Measurements from ENCODE around the gene WDR82. TPM values are rescaled to one million over a fixed set of nuclear protein-coding genes. Genes with fewer than 3 reads are reported as not detected.

The WDR82 gene
- total and polyA plus RNA-seq, 9 of the 15 experiments (the other 6 are each of a cell fraction or from before 2014, with no cell fraction given): 6.4 to 62.9 (median 37.1) TPM

- TF ChIP-seq PATZ1 (CRISPR knock-in tag; IDR thresholded peaks at IDR 0.05; ENCODE audit: borderline replicate concordance): no peak
Observed at GRCh38 chr3:52250122-52250521, 28.3 kb downstream of the WDR82 start (continued).

- FAIRE-seq: no peak
- intact Hi-C loops (cut with micrococcal nuclease): no loop called here
- peaks cover 43% of the 10 kb centered on the region; the same call in 2 of the 3 replicates for H3K36me3 ChIP-seq (ENCODE audit: control insufficient read depth, insufficient read depth, low read length)
- CTCF ChIA-PET (ENCODE audit: low intra/inter-chr PET ratio): no interaction called here
- 84% methylated on average over 5 of the region's 6 CpGs for WGBS (ENCODE audit: insufficient coverage, low coverage, missing lambda C conversion rate)
- POLR2A ChIA-PET: interaction anchor here (0.7 to 1.7 kb wide), 5 partner anchors 9 to 27 kb away, joined by 4 to 10 read pairs (median 4); no protein-coding TSS in a partner anchor
- no peaks in the 10 kb centered on the region for H3K79me2 ChIP-seq (ENCODE audit: control insufficient read depth, insufficient read depth, low read length)
- no peaks in the 10 kb centered on the region for H3K27me3 ChIP-seq (ENCODE audit: control insufficient read depth in 2 of 2, insufficient read depth in 2 of 2, low read length in 2 of 2)
- DNase-seq (ENCODE audit: extremely low read depth in 1 of 4, low spot score in 3 of 4): no peak
- no peak overlapping the region for H2AFZ ChIP-seq (ENCODE audit: low read depth, low read length)
- in situ Hi-C loops (cut with MboI): no loop called here
- no peak overlapping the region for H3K4me3 ChIP-seq
- no peak overlapping the region for H3K4me2 ChIP-seq (ENCODE audit: insufficient read depth, low read length)
- H3K27ac ChIP-seq (ENCODE audit: extremely low read depth, low read depth, low read length): no peak overlapping the region
- no peaks in the 10 kb centered on the region for H3K9me1 ChIP-seq (ENCODE audit: control insufficient read depth, insufficient read depth, low read length)
- no peak for ATAC-seq
- no peaks in the 10 kb centered on the region for H3K9me3 ChIP-seq (replicated peaks; ENCODE audit: control insufficient read depth, insufficient read depth, low read depth, low read length)
- BruUV-seq (replicated peaks): no TSS peak
- H4K20me1 ChIP-seq (replicated peaks; ENCODE audit: control insufficient read depth, insufficient read depth, low read length): 0 out of 2 replicates have a peak, but pooled peaks cover 6% of the 10 kb centered on the region
- H3K9ac ChIP-seq (ENCODE audit: insufficient read depth in 1 of 2, low read depth in 2 of 2, low read length in 2 of 2): no peak overlapping the region
- H3K4me1 ChIP-seq (replicated peaks in 1 of 2; ENCODE audit: control insufficient read depth in 2 of 2, insufficient read depth in 2 of 2, low read length in 2 of 2): peaks cover 11 to 21% of the 10 kb centered on the region in 2 experiments; a peak in 4 of 5 replicates
- TF ChIP-seq U2AF2 (optimal IDR thresholded peaks at IDR 0.05; ENCODE audit: low read depth, low read length) (no peak), MED1 (CRISPR knock-in tag; IDR thresholded peaks at IDR 0.05; ENCODE audit: borderline replicate concordance) (no peak), CC2D1A (IDR thresholded peaks at IDR 0.05) (no peak), ZNF507 (tag; conservative IDR thresholded peaks at IDR 0.05) (no peak), SLC30A9 (CRISPR knock-in tag; IDR thresholded peaks at IDR 0.05) (no peak), POLR2AphosphoS2 (IDR thresholded peaks at IDR 0.05; ENCODE audit: low read length) (no peak), TOE1 (IDR thresholded peaks at IDR 0.05; ENCODE audit: borderline replicate concordance) (no peak), TOE1 (CRISPR knock-in tag; IDR thresholded peaks at IDR 0.05; ENCODE audit: borderline replicate concordance, low read depth) (no peak), ZNF707 (CRISPR knock-in tag; conservative IDR thresholded peaks at IDR 0.05) (no peak), SMAD2 (IDR thresholded peaks at IDR 0.05; ENCODE audit: low read depth, low read length) (no peak), ZNF444 (CRISPR knock-in tag; IDR thresholded peaks at IDR 0.05) (no peak), TFAM (CRISPR knock-in tag; conservative IDR thresholded peaks at IDR 0.05) (no peak), BACH1 (tag; IDR thresholded peaks at IDR 0.05) (no peak)
- TF ChIP-seq, protein P1, sequence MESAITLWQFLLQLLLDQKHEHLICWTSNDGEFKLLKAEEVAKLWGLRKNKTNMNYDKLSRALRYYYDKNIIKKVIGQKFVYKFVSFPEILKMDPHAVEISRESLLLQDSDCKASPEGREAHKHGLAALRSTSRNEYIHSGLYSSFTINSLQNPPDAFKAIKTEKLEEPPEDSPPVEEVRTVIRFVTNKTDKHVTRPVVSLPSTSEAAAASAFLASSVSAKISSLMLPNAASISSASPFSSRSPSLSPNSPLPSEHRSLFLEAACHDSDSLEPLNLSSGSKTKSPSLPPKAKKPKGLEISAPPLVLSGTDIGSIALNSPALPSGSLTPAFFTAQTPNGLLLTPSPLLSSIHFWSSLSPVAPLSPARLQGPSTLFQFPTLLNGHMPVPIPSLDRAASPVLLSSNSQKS (CRISPR knock-in tag; IDR thresholded peaks at IDR 0.05): no peak
- TF ChIP-seq, protein P2, sequence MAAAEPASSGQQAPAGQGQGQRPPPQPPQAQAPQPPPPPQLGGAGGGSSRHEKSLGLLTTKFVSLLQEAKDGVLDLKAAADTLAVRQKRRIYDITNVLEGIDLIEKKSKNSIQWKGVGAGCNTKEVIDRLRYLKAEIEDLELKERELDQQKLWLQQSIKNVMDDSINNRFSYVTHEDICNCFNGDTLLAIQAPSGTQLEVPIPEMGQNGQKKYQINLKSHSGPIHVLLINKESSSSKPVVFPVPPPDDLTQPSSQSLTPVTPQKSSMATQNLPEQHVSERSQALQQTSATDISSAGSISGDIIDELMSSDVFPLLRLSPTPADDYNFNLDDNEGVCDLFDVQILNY (CRISPR knock-in tag; IDR thresholded peaks at IDR 0.05): no peak
- TF ChIP-seq, protein P3, sequence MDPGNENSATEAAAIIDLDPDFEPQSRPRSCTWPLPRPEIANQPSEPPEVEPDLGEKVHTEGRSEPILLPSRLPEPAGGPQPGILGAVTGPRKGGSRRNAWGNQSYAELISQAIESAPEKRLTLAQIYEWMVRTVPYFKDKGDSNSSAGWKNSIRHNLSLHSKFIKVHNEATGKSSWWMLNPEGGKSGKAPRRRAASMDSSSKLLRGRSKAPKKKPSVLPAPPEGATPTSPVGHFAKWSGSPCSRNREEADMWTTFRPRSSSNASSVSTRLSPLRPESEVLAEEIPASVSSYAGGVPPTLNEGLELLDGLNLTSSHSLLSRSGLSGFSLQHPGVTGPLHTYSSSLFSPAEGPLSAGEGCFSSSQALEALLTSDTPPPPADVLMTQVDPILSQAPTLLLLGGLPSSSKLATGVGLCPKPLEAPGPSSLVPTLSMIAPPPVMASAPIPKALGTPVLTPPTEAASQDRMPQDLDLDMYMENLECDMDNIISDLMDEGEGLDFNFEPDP (CRISPR knock-in tag; IDR thresholded peaks at IDR 0.05): no peak
Observed at GRCh38 chr3:52249683-52250082, 28.8 kb downstream of the WDR82 start.
